SK-N-SH (cell line): ENCODE measurements around the gene CRYBB3. TPM values are rescaled to one million over a fixed set of nuclear protein-coding genes. Genes with fewer than 3 reads are reported as not detected.
A peak's percentile ranks its signal among the peaks of the same experiment; 100 is the strongest.

Experiments
- CTCF ChIA-PET: fragments of 300-600, 350-600 bp; formaldehyde crosslinking; extraction: SDS; loops from one replicate; lab custom pipeline; 2021; lab: Yijun Ruan, JAX
- POLR2A ChIA-PET: fragments of 350-600 bp; sonication (Branson Sonifier 250); formaldehyde crosslinking; extraction: SDS; loops from one replicate; lab custom pipeline; 2020; ENCODE audit warnings: antibody characterized with exemption, inconsistent platforms; lab: Yijun Ruan, JAX
- DNase-seq: peaks from one replicate; pipeline ENCODE4 v3.0.0; 2012
- H2AFZ ChIP-seq: fragments of 200-600 bp; sonication (generic); 2 replicates; pipeline ENCODE4 v1.8.1; 2016; ENCODE audit warnings: antibody characterized with exemption, mild to moderate bottlenecking, low read depth
- H3F3A ChIP-seq: fragments of 200-600 bp; sonication (generic); replicated peaks from 2 replicates; pipeline ENCODE3; 2016; ENCODE audit warnings: antibody characterized with exemption, mild to moderate bottlenecking; ENCODE audit not compliant: insufficient read depth
- H3K27ac ChIP-seq, 2 experiments: fragments of 200-500 bp in 1 of 2; fragments of 200-600 bp in 1 of 2; sonication (Bioruptor generic) in 1 of 2; sonication (generic), shearing (Covaris generic) in 1 of 2; 2 replicates each; pipeline versions ENCODE4 v1.5.1 to v1.6.1; 2014 to 2016; ENCODE audit warnings: low read depth in 2 of 2, inconsistent platforms in 1 of 2, low read length in 1 of 2, mild to moderate bottlenecking in 1 of 2, mixed read lengths in 1 of 2
- H3K27me3 ChIP-seq: fragments of 200-600 bp; sonication (generic), shearing (Covaris generic); 2 replicates; pipeline ENCODE4 v1.6.1; 2016; ENCODE audit warnings: mixed run types; ENCODE audit not compliant: insufficient read depth
- H3K36me3 ChIP-seq, 2 experiments: fragments of 200-500 bp in 1 of 2; fragments of 200-600 bp in 1 of 2; sonication (Bioruptor generic) in 1 of 2; sonication (generic) in 1 of 2; replicated peaks in 1 of 2; 2 replicates each; pipeline versions ENCODE3 to v1.5.1; 2014 to 2016; ENCODE audit warnings: low read length in 1 of 2, mild to moderate bottlenecking in 1 of 2; ENCODE audit not compliant: insufficient read depth in 2 of 2, control insufficient read depth in 1 of 2
- H3K4me1 ChIP-seq, 2 experiments: fragments of 200-500 bp in 1 of 2; fragments of 200-600 bp in 1 of 2; sonication (Bioruptor generic) in 1 of 2; sonication (generic), shearing (Covaris generic) in 1 of 2; 2 replicates each; pipeline versions ENCODE4 v1.5.1 to v1.6.1; 2014 to 2016; ENCODE audit warnings: low read depth in 1 of 2, low read length in 1 of 2, mixed run types in 1 of 2; ENCODE audit not compliant: insufficient read depth in 2 of 2, control insufficient read depth in 1 of 2
- H3K4me2 ChIP-seq: fragments of 200-600 bp; sonication (generic), shearing (Covaris generic); 2 replicates; pipeline ENCODE4 v1.6.1; 2017; ENCODE audit warnings: mixed run types
- H3K4me3 ChIP-seq, 2 experiments: fragments of 200-500 bp in 1 of 2; fragments of 200-600 bp in 1 of 2; sonication (Bioruptor generic) in 1 of 2; sonication (generic), shearing (Covaris generic) in 1 of 2; 2 replicates each; pipeline versions ENCODE4 v1.5.1 to v1.8.1; 2014 to 2016; ENCODE audit warnings: low read depth in 2 of 2, inconsistent platforms in 1 of 2, low read length in 1 of 2, mild to moderate bottlenecking in 1 of 2, mixed read lengths in 1 of 2, moderate library complexity in 1 of 2
- H3K79me2 ChIP-seq: fragments of 200-600 bp; sonication (generic); 2 replicates; pipeline ENCODE4 v1.8.1; 2017; ENCODE audit warnings: mild to moderate bottlenecking; ENCODE audit not compliant: insufficient read depth
- H3K9ac ChIP-seq: fragments of 200-600 bp; sonication (generic); 2 replicates; pipeline ENCODE4 v1.6.1; 2017; ENCODE audit warnings: mixed run types
- H3K9me2 ChIP-seq: fragments of 200-600 bp; sonication (generic); 2 replicates; pipeline ENCODE4 v1.6.1; 2017; ENCODE audit warnings: mixed run types
- H3K9me3 ChIP-seq: fragments of 200-600 bp; sonication (generic); 2 replicates; pipeline ENCODE4 v1.6.1; 2017; ENCODE audit warnings: mixed run types, mild to moderate bottlenecking, moderate library complexity
- H4K20me1 ChIP-seq: fragments of 200-600 bp; sonication (generic); 2 replicates; pipeline ENCODE4 v1.6.1; 2017; ENCODE audit warnings: mild to moderate bottlenecking, mixed run types; ENCODE audit not compliant: insufficient read depth
- CHD2 ChIP-seq: fragments of 150-350 bp; IDR thresholded peaks from 2 replicates; pipeline ENCODE4 v1.6.1; 2018; ENCODE audit warnings: low read length; ENCODE audit not compliant: partially characterized antibody
- EP300 ChIP-seq, 2 experiments: IDR thresholded peaks; 2 replicates each; pipeline versions ENCODE4 v1.4.0 to v1.6.1; 2012; ENCODE audit warnings: borderline replicate concordance in 1 of 2, low read depth in 1 of 2, low read length in 1 of 2
- FOSL2 ChIP-seq: IDR thresholded peaks from 2 replicates; pipeline ENCODE4 v1.4.0; 2012; ENCODE audit warnings: low read depth, mild to moderate bottlenecking, moderate library complexity, borderline replicate concordance
- GABPA ChIP-seq: IDR thresholded peaks from 2 replicates; pipeline ENCODE4 v1.4.0; 2012; ENCODE audit warnings: low read depth, mild to moderate bottlenecking
- JUND ChIP-seq: IDR thresholded peaks from 2 replicates; pipeline ENCODE4 v1.4.0; 2012
- MEF2A ChIP-seq: IDR thresholded peaks from 2 replicates; pipeline ENCODE4 v1.4.0; 2012; ENCODE audit warnings: low read depth, borderline replicate concordance
- MXI1 ChIP-seq: IDR thresholded peaks from 2 replicates; pipeline ENCODE4 v1.6.1; 2012; ENCODE audit warnings: mild to moderate bottlenecking, low read depth, low read length, improper control_type of control experiment
- NRF1 ChIP-seq: IDR thresholded peaks from 2 replicates; pipeline ENCODE4 v1.6.1; 2012; ENCODE audit warnings: low read depth, mild to moderate bottlenecking, low read length
- POLR2AphosphoS5 ChIP-seq: IDR thresholded peaks from 2 replicates; pipeline ENCODE4 v1.6.1; 2012; ENCODE audit warnings: low read depth, low read length
- RAD21 ChIP-seq: IDR thresholded peaks from 2 replicates; pipeline ENCODE4 v1.6.1; 2012; ENCODE audit warnings: mild to moderate bottlenecking, low read length
- REST ChIP-seq: IDR thresholded peaks from 2 replicates; pipeline ENCODE4 v1.6.1; 2012; ENCODE audit warnings: mild to moderate bottlenecking, low read depth, low read length, moderate library complexity
- RXRA ChIP-seq: IDR thresholded peaks from 2 replicates; pipeline ENCODE4 v1.4.0; 2012; ENCODE audit warnings: low read depth, mild to moderate bottlenecking, borderline replicate concordance
- SIN3A ChIP-seq: IDR thresholded peaks from 2 replicates; pipeline ENCODE4 v1.6.1; 2012; ENCODE audit warnings: low read depth, mild to moderate bottlenecking, low read length, moderate library complexity, borderline replicate concordance
- SMC3 ChIP-seq: IDR thresholded peaks from 2 replicates; pipeline ENCODE4 v1.6.1; 2012; ENCODE audit warnings: low read depth, low read length, improper control_type of control experiment
- TAF1 ChIP-seq: IDR thresholded peaks from 2 replicates; pipeline ENCODE4 v1.6.1; 2012; ENCODE audit warnings: low read depth, mild to moderate bottlenecking, low read length, moderate library complexity, borderline replicate concordance
- TCF12 ChIP-seq: IDR thresholded peaks from 2 replicates; pipeline ENCODE4 v1.4.0; 2012
- TEAD4 ChIP-seq: IDR thresholded peaks from 2 replicates; pipeline ENCODE4 v1.4.0; 2012; ENCODE audit warnings: mild to moderate bottlenecking, borderline replicate concordance; ENCODE audit not compliant: insufficient read depth
- USF2 ChIP-seq: fragments of 150-350 bp; IDR thresholded peaks from 2 replicates; pipeline ENCODE4 v1.6.1; 2017; ENCODE audit warnings: antibody characterized with exemption, low read length, low read depth, borderline replicate concordance
- YY1 ChIP-seq: IDR thresholded peaks from 2 replicates; pipeline ENCODE4 v1.4.0; 2012; ENCODE audit warnings: low read depth, mild to moderate bottlenecking
- ZBTB33 ChIP-seq: IDR thresholded peaks from 2 replicates; pipeline ENCODE4 v1.4.0; 2012; ENCODE audit warnings: low read depth, borderline replicate concordance
- WGBS: methylation state at CpG from one replicate; pipeline ENCODE4 v1.1.6; 2017; ENCODE audit warnings: low lambda C conversion rate; 5-methylcytosine and 5-hydroxymethylcytosine counted together
- polyA plus RNA-seq, 3 experiments: library from polyadenylated mRNA; depleted of rRNA; stranded (reverse); fragments of >200 nt; gene quantifications; 2 replicates each; pipeline ENCODE4 v1.2.3, GENCODE V29; 2012

CRYBB3 gene
- polyA plus RNA-seq, 1 of the 3 experiments (the other 2 are of a cell fraction) = 0.35 TPM

GRCh38 chr22:25219211-25219689 is 19.6 kb downstream of the CRYBB3 start, which contains the start of gene CRYBB2:
TSS of gene CRYBB2 (plus strand) at chr22:25219639. CDS start at chr22:25221430, 1,791 bp downstream.
- Histone ChIP-seq H3K9me3 (no peaks in the 10 kb centered on the region), H3K4me3 (no peak within 1 kb of the TSS), H3K36me3 (no peaks in the 10 kb centered on the region), H4K20me1 (no peaks in the 10 kb centered on the region), H2AFZ (no peak within 1 kb of the TSS), H3K9ac (no peak within 1 kb of the TSS), H3K4me1 (peaks cover 0 to 10% of the 10 kb centered on the region in 2 experiments; a peak in 1 of 4 replicates), H3K79me2 (no peaks in the 10 kb centered on the region), H3K27me3 (no peaks in the 10 kb centered on the region), H3K9me2 (no peaks in the 10 kb centered on the region), H3F3A (no peaks in the 10 kb centered on the region), H3K4me2 (no peak within 1 kb of the TSS), H3K27ac (peak within 1 kb of the TSS in 1 of 2 experiments; percentile 8; a peak in 1 of 4 replicates)
- CTCF ChIA-PET = interaction anchor here (1.1 to 2.7 kb wide), 2 partner anchors 17 to 554 kb away, joined by 6 to 9 read pairs; no protein-coding TSS in a partner anchor
- WGBS = 82% methylated on average over 8 of the region's 19 CpGs
- TF ChIP-seq EP300 (IDR thresholded peaks at IDR 0.05; ENCODE audit: borderline replicate concordance in 1 of 2, low read depth in 1 of 2, low read length in 1 of 2) (no peak), TAF1 (no peak), RXRA (no peak), YY1 (no peak), USF2 (no peak), JUND (no peak), MEF2A (no peak), TEAD4 (no peak), SIN3A (no peak), ZBTB33 (no peak), REST (no peak), TCF12 (no peak), NRF1 (no peak), POLR2AphosphoS5 (no peak), GABPA (no peak), SMC3 (no peak), CHD2 (no peak), RAD21 (no peak), MXI1 (no peak), FOSL2 (no peak)
- POLR2A ChIA-PET = no interaction called here
- no peak for DNase-seq
